ENCODE results near the gene SPTSSA.

GRCh38 chr14:34420547-34421150 lies 41.4 kb downstream of the SPTSSA start:
- TF ChIP-seq POLR2AphosphoS5 (IDR thresholded peaks at IDR 0.05) = no peak
- no peak for TF ChIP-seq CTCF (IDR thresholded peaks at IDR 0.05)

All from suprapubic skin (tissue), 3 donors.